AG04450 (cell line): Measurements from ENCODE around the gene FARS2. TPM values are rescaled to one million over a fixed set of nuclear protein-coding genes. Genes with fewer than 3 reads are reported as not detected.

Experiments used
- CTCF ChIA-PET: fragments of 300-600, 350-600 bp; formaldehyde crosslinking; extraction: SDS; loops from one replicate; lab custom pipeline; 2022; ENCODE audit warnings: antibody characterized with exemption, inconsistent platforms; lab: Charles Lee
- POLR2A ChIA-PET: fragments of 350-600 bp; formaldehyde crosslinking; extraction: SDS; loops from one replicate; lab custom pipeline; 2021; ENCODE audit warnings: antibody characterized with exemption, inconsistent platforms; lab: Yijun Ruan, JAX
- DNase-seq: peaks from one replicate; pipeline ENCODE4 v3.0.0-alpha.2; 2011; ENCODE audit warnings: low read depth, low spot score
- H3K27ac ChIP-seq: one replicate; pipeline ENCODE4 v1.5.1; 2012; ENCODE audit warnings: low read depth, low read length, control low read depth
- H3K27me3 ChIP-seq: one replicate; pipeline ENCODE4 v1.6.0; 2012; ENCODE audit warnings: low read length; ENCODE audit not compliant: control insufficient read depth, insufficient read depth
- H3K4me3 ChIP-seq: 2 replicates; pipeline ENCODE4 v1.5.1; 2011; ENCODE audit warnings: mild to moderate bottlenecking, low read depth, low read length, control low read depth
- H3K9me3 ChIP-seq: 2 replicates; pipeline ENCODE4 v1.5.1; 2012; ENCODE audit warnings: low read length; ENCODE audit not compliant: control insufficient read depth, insufficient read depth
- polyA plus RNA-seq: library from polyadenylated mRNA; depleted of rRNA; stranded (reverse); fragments of >200 nt; gene quantifications from 2 replicates; pipeline ENCODE4 v1.2.3, GENCODE V29; 2011
- TF ChIP-seq, protein P1 (sequence below): IDR thresholded peaks from 2 replicates; pipeline ENCODE4 v1.5.1; 2011; ENCODE audit warnings: low read depth, low read length, control low read depth, inconsistent platforms

Gene FARS2
- polyA plus RNA-seq, 1 experiment: 14.0 TPM

DNA sequence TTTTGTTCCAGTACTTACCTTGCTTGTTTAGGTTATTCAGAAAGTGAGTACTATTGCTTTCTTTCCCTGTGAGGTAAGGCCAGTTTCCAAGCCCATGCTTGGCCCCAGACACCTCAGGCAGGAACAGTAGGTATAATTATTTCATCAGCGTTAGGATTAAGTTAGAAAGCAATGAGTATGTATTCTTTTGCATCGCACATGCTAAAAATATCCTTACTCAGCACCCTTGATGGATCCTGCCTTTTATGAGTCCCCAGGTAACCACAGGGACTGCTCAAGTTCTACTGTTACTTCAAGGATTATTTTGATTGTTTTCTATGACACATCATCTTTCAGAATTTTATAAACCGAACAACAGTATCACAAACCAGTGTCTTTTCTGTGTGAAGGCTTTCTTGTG lies 128.9 kb downstream of the FARS2 start:
- H3K27me3 ChIP-seq: no peaks in the 10 kb centered on the region
- TF ChIP-seq, protein P1, sequence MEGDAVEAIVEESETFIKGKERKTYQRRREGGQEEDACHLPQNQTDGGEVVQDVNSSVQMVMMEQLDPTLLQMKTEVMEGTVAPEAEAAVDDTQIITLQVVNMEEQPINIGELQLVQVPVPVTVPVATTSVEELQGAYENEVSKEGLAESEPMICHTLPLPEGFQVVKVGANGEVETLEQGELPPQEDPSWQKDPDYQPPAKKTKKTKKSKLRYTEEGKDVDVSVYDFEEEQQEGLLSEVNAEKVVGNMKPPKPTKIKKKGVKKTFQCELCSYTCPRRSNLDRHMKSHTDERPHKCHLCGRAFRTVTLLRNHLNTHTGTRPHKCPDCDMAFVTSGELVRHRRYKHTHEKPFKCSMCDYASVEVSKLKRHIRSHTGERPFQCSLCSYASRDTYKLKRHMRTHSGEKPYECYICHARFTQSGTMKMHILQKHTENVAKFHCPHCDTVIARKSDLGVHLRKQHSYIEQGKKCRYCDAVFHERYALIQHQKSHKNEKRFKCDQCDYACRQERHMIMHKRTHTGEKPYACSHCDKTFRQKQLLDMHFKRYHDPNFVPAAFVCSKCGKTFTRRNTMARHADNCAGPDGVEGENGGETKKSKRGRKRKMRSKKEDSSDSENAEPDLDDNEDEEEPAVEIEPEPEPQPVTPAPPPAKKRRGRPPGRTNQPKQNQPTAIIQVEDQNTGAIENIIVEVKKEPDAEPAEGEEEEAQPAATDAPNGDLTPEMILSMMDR: no peak
- no peak overlapping the region for H3K27ac ChIP-seq
- H3K4me3 ChIP-seq: no peak overlapping the region
- no peaks in the 10 kb centered on the region for H3K9me3 ChIP-seq
- POLR2A ChIA-PET: no interaction called here
- CTCF ChIA-PET: no interaction called here
- DNase-seq: no peak

- Histone ChIP-seq H3K4me3 (no peak overlapping the region), H3K27ac (no peak overlapping the region), H3K9me3 (no peaks in the 10 kb centered on the region), H3K27me3 (no peaks in the 10 kb centered on the region)
- TF ChIP-seq, protein P1: no peak
- POLR2A ChIA-PET: no interaction called here
- DNase-seq: no peak
- CTCF ChIA-PET: interaction anchor here (1.5 to 5.9 kb wide), 2 partner anchors 8 to 250 kb away, joined by 4 to 27 read pairs; no protein-coding TSS in a partner anchor
Observed at GRCh38 chr6:5394280-5394679, 133.0 kb downstream of the FARS2 start.

DNA sequence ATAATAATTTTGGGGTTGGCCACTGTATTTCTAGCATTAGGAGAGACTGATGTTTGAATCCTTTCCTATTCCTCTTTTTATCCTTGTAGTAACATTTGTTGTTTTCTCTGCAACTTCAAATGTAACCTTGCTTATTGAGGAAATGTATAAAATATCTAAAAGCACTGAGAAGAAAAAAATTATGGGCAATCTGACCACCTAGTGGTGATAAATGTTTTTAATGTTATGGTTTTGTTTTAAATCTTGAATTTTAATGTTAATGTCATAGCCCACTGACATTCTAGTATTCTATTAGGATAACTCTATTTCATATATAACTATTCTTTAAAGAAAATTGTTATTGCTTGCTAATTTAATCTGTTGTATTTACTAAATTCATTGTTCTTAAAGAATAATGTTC lies 134.4 kb downstream of the FARS2 start:
- TF ChIP-seq, protein P1: 0 out of 2 replicates have a peak, but pooled peaks have one; percentile 1
- CTCF ChIA-PET: interaction anchor here (1.5 to 5.9 kb wide), 3 partner anchors 16 to 252 kb away, joined by 4 to 27 read pairs (median 4); no protein-coding TSS in a partner anchor
- Histone ChIP-seq H3K4me3 (no peak overlapping the region), H3K27ac (no peak overlapping the region), H3K27me3 (no peaks in the 10 kb centered on the region), H3K9me3 (no peaks in the 10 kb centered on the region)
- DNase-seq: no peak
- POLR2A ChIA-PET: no interaction called here

- Histone ChIP-seq H3K9me3 (no peaks in the 10 kb centered on the region), H3K27me3 (no peaks in the 10 kb centered on the region), H3K27ac (no peak overlapping the region), H3K4me3 (no peak overlapping the region)
- ChIA-PET POLR2A (no interaction called here), CTCF (interaction anchor here (0.7 to 1.3 kb wide), 2 partner anchors 255 to 341 kb away, joined by 3 to 4 read pairs; no protein-coding TSS in a partner anchor)
- no peak for DNase-seq
- TF ChIP-seq, protein P1: peak; percentile 70
Observed at GRCh38 chr6:5398530-5398929, 137.2 kb downstream of the FARS2 start.

DNA sequence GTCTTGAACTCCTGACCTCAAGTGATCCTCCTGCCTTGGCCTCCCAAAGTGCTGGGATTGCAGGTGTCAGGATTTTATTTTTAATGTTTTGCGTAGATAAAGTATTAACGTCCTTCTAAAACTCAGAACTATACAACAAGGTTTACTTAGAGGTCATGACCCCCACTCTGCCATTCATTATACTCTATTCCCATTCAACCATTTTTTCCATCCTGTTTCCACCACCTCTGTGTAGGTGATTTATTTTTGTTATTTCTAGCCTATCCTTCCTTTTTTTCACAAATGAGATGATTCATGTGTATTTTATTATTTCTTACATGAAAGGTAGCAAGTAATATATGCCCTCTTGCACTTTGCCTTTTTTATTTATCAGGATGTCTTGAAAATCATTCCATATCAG lies 138.1 kb downstream of the FARS2 start:
- no peak for DNase-seq
- H3K27me3 ChIP-seq: no peaks in the 10 kb centered on the region
- ChIA-PET CTCF (interaction anchor here (1.3 kb wide), 1 partner anchor 255 kb away, joined by 4 read pairs; no protein-coding TSS in a partner anchor), POLR2A (no interaction called here)
- H3K9me3 ChIP-seq: no peaks in the 10 kb centered on the region
- TF ChIP-seq, protein P1: no peak
- no peak overlapping the region for H3K4me3 ChIP-seq
- H3K27ac ChIP-seq: no peak overlapping the region
